ENCODE data around the gene MMS22L.
"Not testable (repeated sequence)": the region's sequence is repeated elsewhere in the genome, so short reads cannot be mapped to it uniquely, and the experiment has no call there.

Gene MMS22L

DNA sequence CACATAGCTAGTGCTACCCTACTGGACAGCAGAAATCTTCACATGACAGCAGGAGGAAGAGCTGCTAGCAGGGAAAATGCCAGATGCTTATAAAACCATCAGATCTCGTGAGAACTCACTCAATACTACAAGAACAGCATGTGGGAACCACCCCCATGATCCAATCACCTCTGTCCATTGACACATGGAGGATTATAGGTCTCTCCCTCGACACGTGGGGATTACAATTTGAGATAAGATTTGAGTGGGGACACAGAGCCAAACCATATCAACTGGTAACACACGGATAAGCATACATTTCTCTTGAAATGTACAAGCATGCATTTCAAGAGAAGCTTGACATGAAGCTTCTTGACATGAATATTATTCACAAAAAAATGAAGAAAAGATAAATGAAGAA lies 64.1 kb downstream of the MMS22L start:
- DNase-seq = no peak

- DNase-seq = no peak
Observed at GRCh38 chr6:97215157-97215769, 67.8 kb downstream of the MMS22L start.

GRCh38 chr6:97214671-97215070 lies 68.3 kb downstream of the MMS22L start:
- DNase-seq = no peak

GRCh38 chr6:97207383-97207782 lies 75.6 kb downstream of the MMS22L start:
- DNase-seq = no peak

- DNase-seq = no peak
Observed at GRCh38 chr6:97205966-97206365, 77.0 kb downstream of the MMS22L start.

DNA sequence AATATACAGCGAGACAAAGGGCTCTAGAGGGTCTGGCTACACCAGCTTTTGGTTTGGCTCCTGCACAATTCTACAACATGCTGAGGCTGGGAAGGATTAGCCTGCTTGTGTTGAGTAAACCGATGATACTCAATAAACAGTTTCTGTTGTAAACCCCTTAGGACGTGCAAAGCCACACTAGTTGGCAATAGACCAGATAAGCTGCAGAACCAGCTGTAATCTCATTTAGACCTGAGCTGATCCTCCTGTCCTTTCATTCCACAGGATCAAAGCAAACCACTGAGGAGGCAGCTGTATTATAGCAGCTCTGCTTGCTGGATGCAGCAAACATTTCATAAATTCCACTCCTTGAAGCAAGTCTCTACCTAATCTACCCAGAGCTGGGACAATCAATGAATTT lies 79.7 kb downstream of the MMS22L start:
- DNase-seq = no peak

DNA sequence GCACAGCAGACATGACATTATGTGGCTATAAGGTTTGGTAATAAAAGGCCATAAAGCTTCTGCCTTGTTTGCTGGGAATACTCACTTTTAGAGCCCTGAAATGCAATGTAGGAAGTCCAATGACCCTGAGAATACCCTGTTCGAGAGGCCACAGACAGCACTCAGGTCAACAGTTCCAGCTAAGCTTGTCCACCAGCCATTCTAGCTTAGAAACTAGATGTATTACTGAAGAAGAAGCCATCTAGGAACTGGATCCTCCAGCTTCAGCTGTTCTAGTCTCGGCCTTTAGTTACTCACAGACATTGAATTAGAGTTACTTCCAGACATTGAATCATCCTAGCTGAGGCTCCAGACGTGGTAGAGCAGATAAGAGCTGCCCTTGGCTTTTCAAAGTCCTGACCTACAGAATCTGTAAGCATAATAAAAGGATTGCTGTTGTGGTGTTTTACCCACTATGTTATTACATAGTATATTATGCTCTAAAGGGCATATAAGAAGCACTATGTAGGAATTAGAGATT lies 84.9 kb downstream of the MMS22L start:
- no peak for DNase-seq

DNA sequence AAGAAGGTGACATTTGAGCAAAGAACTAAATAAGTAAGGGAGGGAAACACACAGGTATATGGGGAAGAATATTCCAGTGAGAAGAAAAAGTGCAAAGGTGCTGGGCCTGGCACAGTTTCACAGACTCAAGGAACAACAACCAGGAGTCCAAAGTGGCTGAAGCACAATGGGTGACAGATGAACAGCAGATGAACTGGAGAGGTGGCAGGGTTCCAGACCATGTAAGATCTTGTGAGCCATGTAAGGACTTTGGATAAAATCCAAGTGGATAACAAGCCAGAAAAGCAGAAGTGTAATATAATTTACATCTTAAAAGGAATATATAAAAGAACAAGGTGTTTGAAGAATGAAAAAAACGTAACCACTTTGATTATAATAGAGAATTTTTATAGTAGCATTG lies 87.9 kb downstream of the MMS22L start:
- DNase-seq = no peak

- no peak for DNase-seq
Observed at GRCh38 chr6:97189767-97190166, 93.2 kb downstream of the MMS22L start.

DNA sequence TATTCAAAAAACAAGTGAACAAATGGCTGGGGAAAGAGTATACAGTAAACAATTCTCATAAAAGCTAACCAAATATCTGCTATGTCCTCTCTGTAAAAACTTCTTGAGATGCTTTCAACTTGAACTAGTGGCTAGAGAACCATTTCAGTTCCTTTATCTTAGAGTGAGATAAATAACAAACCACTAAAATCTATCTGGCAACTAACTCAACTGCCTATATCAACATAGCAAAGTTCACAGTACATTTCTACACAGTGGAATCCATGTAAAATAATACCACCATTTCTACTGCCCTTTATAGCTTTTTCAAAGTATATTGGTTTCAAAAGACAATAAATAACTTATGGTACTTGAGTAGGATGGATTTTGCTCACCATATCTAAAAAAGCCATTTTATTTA lies 95.1 kb downstream of the MMS22L start:
- DNase-seq = no peak

DNA sequence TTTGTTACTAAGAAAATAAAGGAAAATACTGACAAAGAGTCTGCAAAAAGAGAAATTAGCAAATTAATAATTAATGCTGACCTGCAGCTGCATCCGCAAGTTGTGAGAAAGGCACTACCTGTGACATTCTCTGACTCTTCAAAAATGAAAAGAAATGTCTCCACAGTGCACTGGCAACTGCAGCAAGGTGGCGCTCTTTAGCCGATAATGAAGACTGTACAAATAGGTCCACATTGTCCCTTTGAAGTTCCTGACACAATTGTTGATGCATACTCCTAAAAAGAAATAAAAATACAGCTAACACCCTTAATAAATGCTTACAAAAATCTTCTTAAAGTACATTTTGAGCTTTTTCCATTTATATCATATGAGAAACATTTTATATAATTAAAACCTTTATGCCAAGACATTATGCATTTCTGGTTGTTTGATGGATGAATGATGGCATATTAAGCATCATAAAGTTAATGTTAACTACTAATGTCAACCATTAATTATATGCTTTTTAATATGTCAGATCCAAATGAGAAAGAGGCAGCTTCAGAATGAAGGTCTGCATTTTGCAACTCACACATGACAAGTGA lies 96.5 kb downstream of the MMS22L start:
- peak; percentile 42 to 57 for DNase-seq

DNA sequence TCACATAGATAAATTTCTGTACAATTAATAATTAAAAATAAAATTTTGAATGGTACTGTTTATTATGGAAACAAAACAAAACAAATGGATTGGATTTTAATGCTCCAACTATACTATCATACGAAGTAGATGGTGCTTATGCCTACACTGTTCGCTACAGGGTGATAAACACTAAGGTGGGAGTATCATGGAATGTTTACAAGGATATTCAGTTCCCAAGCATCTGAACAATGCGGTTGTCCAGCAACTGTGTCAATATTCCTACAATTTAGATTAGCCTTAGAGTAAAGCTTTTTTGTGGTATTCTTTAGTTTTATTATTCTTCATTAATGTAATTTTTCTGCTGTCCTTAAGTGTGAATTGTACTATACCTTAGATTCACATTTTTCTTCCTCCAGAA lies 105.1 kb downstream of the MMS22L start:
- no peak for DNase-seq

DNA sequence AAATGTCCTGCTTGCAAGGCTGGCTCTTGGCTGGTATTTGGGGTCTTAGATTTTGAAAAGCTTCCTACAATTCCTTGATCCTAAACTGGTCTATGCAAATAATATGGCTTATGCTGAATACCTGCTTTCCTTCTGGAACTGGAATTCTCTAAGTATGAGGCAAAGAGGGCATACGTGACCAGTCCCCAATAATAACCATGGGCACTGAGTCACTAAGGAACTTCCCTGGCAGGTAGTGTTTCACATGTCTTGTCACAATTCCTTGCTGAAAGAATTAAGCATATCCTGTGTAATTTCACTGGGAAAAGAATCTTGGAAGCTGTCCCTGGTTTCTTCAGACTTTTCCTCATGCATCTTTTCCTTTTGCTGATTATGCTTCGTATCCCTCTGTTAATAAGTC lies 106.5 kb downstream of the MMS22L start:
- DNase-seq = no peak

DNA sequence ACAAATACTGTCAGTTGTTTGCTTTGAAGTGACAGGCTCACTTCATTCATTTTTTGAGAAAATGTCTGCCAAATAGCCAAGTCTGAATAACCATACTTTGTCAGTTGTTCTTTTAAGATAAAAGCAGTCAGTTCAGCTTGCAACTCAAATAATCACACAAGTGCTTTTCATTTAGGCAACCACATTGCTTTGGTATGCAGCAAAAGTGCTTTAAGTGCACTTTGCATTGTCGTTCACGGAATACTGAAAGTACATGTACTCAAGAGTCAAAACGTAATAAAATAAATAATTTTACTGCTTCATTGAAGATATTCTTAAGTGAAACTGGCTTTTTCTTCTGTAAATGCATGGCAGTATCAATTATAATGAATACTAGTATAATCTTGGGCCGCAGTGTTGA lies 107.2 kb downstream of the MMS22L start:
- no peak for DNase-seq

GRCh38 chr6:97174471-97174870 lies 108.5 kb downstream of the MMS22L start:
- DNase-seq = no peak

GRCh38 chr6:97160280-97160679 lies 122.7 kb downstream of the MMS22L start:
- DNase-seq = no peak

GRCh38 chr6:97155447-97155846 lies 127.6 kb downstream of the MMS22L start:
- not testable (repeated sequence) for DNase-seq

GRCh38 chr6:97154015-97154414 lies 129.0 kb downstream of the MMS22L start:
- DNase-seq = no peak

DNA sequence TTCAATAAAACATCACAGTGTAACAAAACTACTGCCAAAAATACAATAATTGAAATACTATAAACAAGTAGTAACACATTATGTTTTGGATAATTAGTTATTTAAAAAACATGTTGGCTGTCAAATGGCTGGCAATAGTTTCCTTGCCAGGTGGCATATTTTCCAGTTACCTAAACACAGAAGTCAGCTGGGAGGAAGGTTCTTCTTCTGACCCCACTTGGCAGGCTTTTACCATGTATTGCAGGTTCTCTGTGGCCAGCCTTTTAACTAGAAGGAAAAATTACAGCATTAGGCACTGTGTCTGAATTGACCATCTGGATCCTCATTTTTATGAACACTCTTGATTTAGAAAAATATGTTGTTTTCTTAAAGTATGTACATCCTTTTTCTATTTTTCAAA lies 131.4 kb downstream of the MMS22L start:
- DNase-seq = no peak

GRCh38 chr6:97150932-97151331 lies 132.1 kb downstream of the MMS22L start:
- DNase-seq = no peak

GRCh38 chr6:97147421-97147820 lies 135.6 kb downstream of the MMS22L start:
- DNase-seq = no peak

- DNase-seq = no peak
Observed at GRCh38 chr6:97145691-97146090, 137.3 kb downstream of the MMS22L start.

- no peak for DNase-seq
Observed at GRCh38 chr6:97141756-97142155, 141.3 kb downstream of the MMS22L start.

- no peak for DNase-seq
Observed at GRCh38 chr6:97138581-97138980, 144.4 kb downstream of the MMS22L start.
